AG04450 (cell line): ENCODE measurements around the gene MS4A4E. TPM values are rescaled to one million over a fixed set of nuclear protein-coding genes. Genes with fewer than 3 reads are reported as not detected.

Experiments used
- CTCF ChIA-PET: fragments of 300-600, 350-600 bp; formaldehyde crosslinking; extraction: SDS; loops from one replicate; lab custom pipeline; 2022; ENCODE audit warnings: antibody characterized with exemption, inconsistent platforms; lab: Charles Lee
- POLR2A ChIA-PET: fragments of 350-600 bp; formaldehyde crosslinking; extraction: SDS; loops from one replicate; lab custom pipeline; 2021; ENCODE audit warnings: antibody characterized with exemption, inconsistent platforms; lab: Yijun Ruan, JAX
- DNase-seq: peaks from one replicate; pipeline ENCODE4 v3.0.0-alpha.2; 2011; ENCODE audit warnings: low read depth, low spot score
- H3K27ac ChIP-seq: one replicate; pipeline ENCODE4 v1.5.1; 2012; ENCODE audit warnings: low read depth, low read length, control low read depth
- H3K27me3 ChIP-seq: one replicate; pipeline ENCODE4 v1.6.0; 2012; ENCODE audit warnings: low read length; ENCODE audit not compliant: control insufficient read depth, insufficient read depth
- H3K4me3 ChIP-seq: 2 replicates; pipeline ENCODE4 v1.5.1; 2011; ENCODE audit warnings: mild to moderate bottlenecking, low read depth, low read length, control low read depth
- H3K9me3 ChIP-seq: 2 replicates; pipeline ENCODE4 v1.5.1; 2012; ENCODE audit warnings: low read length; ENCODE audit not compliant: control insufficient read depth, insufficient read depth
- CTCF ChIP-seq: IDR thresholded peaks from 2 replicates; pipeline ENCODE4 v1.5.1; 2011; ENCODE audit warnings: low read depth, low read length, control low read depth, inconsistent platforms
- polyA plus RNA-seq: library from polyadenylated mRNA; depleted of rRNA; stranded (reverse); fragments of >200 nt; gene quantifications from 2 replicates; pipeline ENCODE4 v1.2.3, GENCODE V29; 2011

MS4A4E gene
- polyA plus RNA-seq, 1 experiment = not detected

DNA sequence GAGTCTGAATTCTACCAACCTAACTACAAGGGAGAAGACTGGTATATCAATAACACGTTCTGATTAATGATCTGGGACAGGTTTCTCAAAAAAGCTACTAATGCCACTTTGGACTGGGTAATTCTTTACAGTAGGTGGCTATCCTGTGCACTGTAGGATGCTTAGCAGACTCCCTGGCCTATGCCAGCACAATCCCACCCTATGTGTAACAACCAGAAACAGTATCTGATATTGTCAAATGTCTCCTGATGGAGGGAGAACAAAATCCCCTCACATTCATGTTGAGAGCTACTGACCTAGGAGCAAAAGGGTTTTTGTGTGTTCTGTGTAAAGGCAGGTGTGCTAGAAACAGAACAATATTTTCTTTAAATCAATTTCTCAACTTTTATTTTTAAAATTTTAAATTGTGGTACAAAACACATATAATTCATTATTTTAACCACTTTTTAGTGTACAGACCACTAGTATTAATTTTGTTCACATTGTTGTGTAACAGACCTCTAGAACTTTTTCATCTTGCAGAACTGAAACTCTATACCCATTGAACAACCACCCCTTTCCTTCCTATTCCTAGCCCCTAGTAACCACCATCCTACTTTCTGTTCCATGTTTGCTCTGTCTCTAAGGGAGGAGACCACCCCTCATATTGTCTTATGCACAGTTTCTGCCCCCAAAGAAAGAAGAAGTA lies 58.0 kb downstream of the MS4A4E start:
- no peak for DNase-seq
- Histone ChIP-seq H3K4me3 (no peak overlapping the region), H3K9me3 (no peaks in the 10 kb centered on the region; the same call in 1 of the 2 replicates), H3K27ac (no peak overlapping the region), H3K27me3 (no peaks in the 10 kb centered on the region)
- TF ChIP-seq CTCF = no peak
- ChIA-PET POLR2A (no interaction called here), CTCF (no interaction called here)

DNA sequence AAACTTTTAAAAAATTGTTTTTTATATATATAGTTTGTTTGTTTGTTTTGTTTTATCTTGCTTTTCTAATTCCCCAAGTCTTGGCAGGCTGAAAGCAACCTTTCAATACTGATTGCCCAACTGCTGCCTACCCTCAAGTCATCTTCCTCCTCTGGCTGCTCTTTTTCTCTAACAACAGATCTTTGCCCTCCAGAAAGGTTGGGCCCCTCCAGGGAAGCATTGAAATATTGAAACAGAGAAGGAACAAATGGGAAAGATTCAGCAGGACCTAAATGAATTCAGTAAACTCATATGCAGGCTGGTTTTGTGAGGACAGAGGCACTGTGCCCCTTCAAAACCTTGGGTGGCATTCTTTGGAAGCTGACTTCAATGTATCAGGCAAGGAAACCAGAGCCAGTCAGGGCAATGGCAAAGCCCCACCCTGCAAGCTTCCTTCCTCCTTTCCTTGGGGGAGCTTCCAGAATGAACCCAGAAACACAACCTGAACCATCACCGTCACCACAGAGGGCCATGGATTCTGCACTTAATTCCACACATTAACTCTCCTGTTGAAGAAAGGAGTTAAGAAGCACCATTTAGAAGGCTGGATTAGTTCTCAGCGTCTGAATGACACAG lies 59.2 kb downstream of the MS4A4E start:
- H3K4me3 ChIP-seq = no peak overlapping the region
- POLR2A ChIA-PET = no interaction called here
- CTCF ChIA-PET = no interaction called here

DNA sequence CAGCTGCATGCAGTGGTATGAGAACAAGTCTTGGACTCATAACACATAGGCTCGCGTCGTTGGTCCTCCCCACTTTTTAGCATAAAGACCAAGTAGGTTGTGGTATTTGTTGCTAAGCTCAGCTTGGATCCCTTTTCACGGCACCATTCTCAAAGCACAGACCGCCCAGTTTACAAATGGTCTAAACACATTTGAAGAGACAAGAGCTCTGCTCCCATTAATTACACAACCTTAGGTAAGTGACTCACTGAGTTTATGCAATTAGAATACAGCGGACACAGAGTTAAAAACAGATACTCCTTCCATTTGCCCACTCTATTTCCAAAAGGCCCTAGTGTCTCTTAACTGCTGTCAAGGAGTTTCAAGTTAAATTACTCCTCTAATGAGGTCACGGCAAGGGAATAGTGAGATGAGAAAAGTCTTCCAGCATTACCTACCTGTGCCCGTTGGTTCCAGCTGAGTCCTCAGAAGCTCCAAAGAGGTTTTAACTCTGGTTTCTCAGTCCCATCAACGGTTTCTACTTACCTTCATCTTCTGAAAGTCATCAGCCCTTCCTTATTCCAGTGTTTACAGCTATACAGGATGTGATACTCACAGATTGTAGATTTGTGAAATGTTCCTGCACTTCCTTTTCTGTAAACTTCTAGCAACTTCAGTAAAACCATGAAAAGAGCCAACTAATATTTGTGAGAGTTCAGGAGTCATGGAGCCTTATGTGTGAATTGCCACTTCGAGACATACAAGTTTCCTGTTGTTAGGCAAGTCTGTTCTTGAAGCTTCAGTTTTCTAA lies 60.2 kb downstream of the MS4A4E start, which contains the start of gene MS4A6A:
Gene MS4A6A, minus strand, starts transcription at position 543 of the 790 bp plus-strand sequence. CDS start 1,356 bp downstream, outside the sequence.
- DNase-seq = no peak
- ChIA-PET CTCF (interaction anchor here (0.7 kb wide), 1 partner anchor 68 kb away, joined by 3 read pairs; no protein-coding TSS in a partner anchor), POLR2A (no interaction called here)
- Histone ChIP-seq H3K27me3 (no peaks in the 10 kb centered on the region), H3K9me3 (no peaks in the 10 kb centered on the region; the same call in 1 of the 2 replicates), H3K27ac (no peak within 1 kb of the TSS), H3K4me3 (no peak within 1 kb of the TSS)
- no peak for TF ChIP-seq CTCF

More for the DNA sequence above, 59.2 kb downstream of the MS4A4E start:
- Histone ChIP-seq H3K9me3 (no peaks in the 10 kb centered on the region; the same call in 1 of the 2 replicates), H3K27me3 (no peaks in the 10 kb centered on the region), H3K27ac (no peak overlapping the region)
- no peak for DNase-seq
- TF ChIP-seq CTCF = no peak

- DNase-seq = no peak
- 0 out of 2 replicates have a peak, but pooled peaks cover 2% of the 10 kb centered on the region for H3K9me3 ChIP-seq
- ChIA-PET POLR2A (no interaction called here), CTCF (no interaction called here)
- H3K27ac ChIP-seq = no peak overlapping the region
- H3K4me3 ChIP-seq = no peak overlapping the region
- H3K27me3 ChIP-seq = no peaks in the 10 kb centered on the region
- TF ChIP-seq CTCF = no peak
Observed at GRCh38 chr11:60175860-60176275, 67.1 kb downstream of the MS4A4E start.
